Heart right ventricle (tissue), 16 donors: ENCODE measurements around the gene USP22. TPM values are rescaled to one million over a fixed set of nuclear protein-coding genes. Genes with fewer than 3 reads are reported as not detected.

Experiments
- ATAC-seq, 8 donors: fragments of 200-7000 bp; cut with Tn5 transposase; one replicate each; pipeline ENCODE4 v1.9.1; 2020; ENCODE audit warnings: mild to moderate bottlenecking in 8 of 8, moderate library complexity in 8 of 8, moderate number of reproducible peaks in 1 of 8
- DNase-seq, 2 donors: peaks; one replicate each; pipeline ENCODE4 v3.0.0-alpha.2; 2020
- H3K27ac ChIP-seq, 10 donors: fragments of 200-600 bp; sonication (generic) in 2 of 10; one replicate each; pipeline versions ENCODE4 v1.5.0 to v1.8.0; 2020 to 2022; ENCODE audit warnings: mild to moderate bottlenecking in 3 of 10
- H3K27me3 ChIP-seq, 7 donors: fragments of 200-600 bp; one replicate each; pipeline ENCODE4 v1.8.0; 2021 to 2022; ENCODE audit warnings: mild to moderate bottlenecking in 2 of 7
- H3K36me3 ChIP-seq, 9 donors: fragments of 200-600 bp; sonication (generic) in 1 of 9; one replicate each; pipeline versions ENCODE4 v1.5.0 to v1.8.0; 2020 to 2022; ENCODE audit warnings: mild to moderate bottlenecking in 2 of 9
- H3K4me1 ChIP-seq, 9 donors: fragments of 200-600 bp; sonication (generic) in 1 of 9; one replicate each; pipeline versions ENCODE4 v1.5.0 to v1.8.0; 2020 to 2022; ENCODE audit warnings: mild to moderate bottlenecking in 4 of 9
- H3K4me3 ChIP-seq, 10 donors: fragments of 200-600 bp; sonication (generic) in 2 of 10; one replicate each; pipeline versions ENCODE4 v1.5.0 to v1.8.0; 2020 to 2022; ENCODE audit warnings: mild to moderate bottlenecking in 7 of 10, moderate library complexity in 2 of 10
- H3K9me3 ChIP-seq, 11 donors: fragments of 200-600 bp in 10 of 11; sonication (generic) in 2 of 11; one replicate each; pipeline versions ENCODE4 v1.5.0 to v1.8.0; 2013 to 2022; ENCODE audit warnings: mild to moderate bottlenecking in 2 of 11, control low read depth in 1 of 11, moderate library complexity in 1 of 11
- CTCF ChIP-seq, 9 donors: fragments of 200-600 bp; sonication (generic) in 2 of 9; IDR thresholded peaks; one replicate each; pipeline versions ENCODE4 v1.5.0 to v1.8.0; 2021 to 2022; ENCODE audit warnings: antibody characterized with exemption in 9 of 9, mild to moderate bottlenecking in 5 of 9, moderate library complexity in 1 of 9
- WGBS, 2 donors: extraction: QIAGEN DNeasy Blood & Tissue Kit; methylation state at CpG; one replicate each; pipeline ENCODE4 v1.1.7; 2013; ENCODE audit warnings: inconsistent platforms in 1 of 2; 5-methylcytosine and 5-hydroxymethylcytosine counted together
- intact Hi-C, 10 donors: fragments of 100-400 bp; cut with DNase I; formaldehyde crosslinking; loops; one replicate each; pipeline versions ENCODE4 v1.11.1 to v1.14.2; 2022
- polyA plus RNA-seq, 2 donors: library from polyadenylated mRNA; stranded (reverse); fragments of 200-250 nt; gene quantifications; one replicate each; pipeline ENCODE4 v1.2.3, GENCODE V29; 2013
- total RNA-seq, 10 donors: library from RNA; stranded (reverse); fragmentation: NEBNext Ultra II Directional in 3 of 10; extraction: Animal tissue kit (Norgen Biotek cat#: 25700) in 3 of 10; gene quantifications; one replicate each; pipeline versions ENCODE4 v1.2.1 to v1.2.4, GENCODE V29; 2021 to 2023
- donor health status: Arrhythmogenic right ventricular cardiomyopathy.
- donor health status: ischemic (EF 13 %, LVEDD 7.1; RV severe dilation, severe dysfunction).
- donor health status: healthy with polysubstance abuse.
- donor health status: DM: no; HTN: yes; CAD: no.
- donor health status: DM: no; HTN: no; CAD: no.
- donor health status: ischemic (EF 25% LVEDD 6.9; RV normal size, moderate dysfunction).
- donor health status: ischemic (EF 25% LVEDD 5.7; RV mildly dilated, moderate dysfunction).
- donor health status: healthy.
- donor health status: DM: yes; HTN: yes; CAD: no.
- donor health status: Ischemic cardiomyopathy.
- donor health status: ischemic (EF 35%, LVEDD 5.7; RV mildly dilated, moderate dysfunction).
- donor health status: nonischemic (EF 11% LVEDD 7.7; RV severe dilation, severe dysfunction).
- donor health status: DM: yes; HTN: yes; CAD: no.
- donor health status: PGD.
- donor health status: ischemic (EF 29% LVEDD 5.4; RV normal size, mild dysfunction).
- donor health status: nonischemic (EF 23%, LVEDD 6.1; RV moderate dilation, normal function).

The USP22 gene
- total and polyA plus RNA-seq, 12 donors = 26.6 to 218 (median 173) TPM

GRCh38 chr17:20991276-20992037 lies 51.4 kb downstream of the USP22 start:
- H3K27me3 ChIP-seq = no peaks in the 10 kb centered on the region
- DNase-seq (no peak), ATAC-seq (no peak)
- H3K4me1 ChIP-seq = peaks cover 0 to 18% (median 7%) of the 10 kb centered on the region in 9 donors
- no peak for TF ChIP-seq CTCF (IDR thresholded peaks at IDR 0.05)
- WGBS, 2 donors = 84 to 93% methylated on average over 17 of the region's 17 CpGs
- intact Hi-C loops = loop anchor here in 6 of 10 donors (2.0 to 10.0 kb wide), 8 partner anchors 57 to 197 kb away; no protein-coding TSS in a partner anchor
- no peaks in the 10 kb centered on the region for H3K9me3 ChIP-seq
- H3K27ac ChIP-seq = no peak overlapping the region
- no peaks in the 10 kb centered on the region for H3K36me3 ChIP-seq
- no peak overlapping the region for H3K4me3 ChIP-seq

GRCh38 chr17:20989991-20990855 lies 52.6 kb downstream of the USP22 start:
- no peak for ATAC-seq
- no peak overlapping the region for H3K27ac ChIP-seq
- H3K27me3 ChIP-seq = no peaks in the 10 kb centered on the region
- H3K4me3 ChIP-seq = no peak overlapping the region
- intact Hi-C loops = loop anchor here in 6 of 10 donors (5.0 to 10.0 kb wide), 8 partner anchors 55 to 678 kb away; no protein-coding TSS in a partner anchor
- no peaks in the 10 kb centered on the region for H3K36me3 ChIP-seq
- WGBS, 2 donors = 45 to 50% methylated on average over 6 of the region's 6 CpGs
- H3K4me1 ChIP-seq = peaks cover 0 to 18% (median 7%) of the 10 kb centered on the region in 9 donors
- no peaks in the 10 kb centered on the region for H3K9me3 ChIP-seq
- TF ChIP-seq CTCF (IDR thresholded peaks at IDR 0.05) = no peak
- no peak for DNase-seq

GRCh38 chr17:20989481-20989880 lies 53.3 kb downstream of the USP22 start:
- intact Hi-C loops = loop anchor here in 1 of 10 donors (5.0 kb wide), 1 partner anchor 677 kb away; no protein-coding TSS in a partner anchor
- 83 to 89% methylated on average over 7 of the region's 7 CpGs for WGBS, 2 donors
- no peaks in the 10 kb centered on the region for H3K27me3 ChIP-seq
- H3K4me1 ChIP-seq = peaks cover 0 to 18% (median 7%) of the 10 kb centered on the region in 9 donors
- no peak for ATAC-seq
- H3K4me3 ChIP-seq = no peak overlapping the region
- no peak for DNase-seq
- H3K9me3 ChIP-seq = no peaks in the 10 kb centered on the region
- no peak for TF ChIP-seq CTCF (IDR thresholded peaks at IDR 0.05)
- no peak overlapping the region for H3K27ac ChIP-seq
- no peaks in the 10 kb centered on the region for H3K36me3 ChIP-seq

GRCh38 chr17:20988896-20989295 lies 53.9 kb downstream of the USP22 start:
- ATAC-seq (no peak), DNase-seq (no peak)
- Histone ChIP-seq H3K4me3 (no peak overlapping the region), H3K27me3 (no peaks in the 10 kb centered on the region), H3K9me3 (no peaks in the 10 kb centered on the region), H3K27ac (no peak overlapping the region), H3K36me3 (no peaks in the 10 kb centered on the region), H3K4me1 (peaks cover 0 to 18% (median 7%) of the 10 kb centered on the region in 9 donors)
- intact Hi-C loops = loop anchor here in 1 of 10 donors (5.0 kb wide), 1 partner anchor 677 kb away; no protein-coding TSS in a partner anchor
- TF ChIP-seq CTCF (IDR thresholded peaks at IDR 0.05) = no peak
- 94 to 96% methylated on average over 3 of the region's 3 CpGs for WGBS, 2 donors
